Amygdala (tissue), 56 donors: Measurements from ENCODE around the gene ESR1.
"Not testable (repeated sequence)": the region's sequence is repeated elsewhere in the genome, so short reads cannot be mapped to it uniquely, and the experiment has no call there.

Experiments used
- DNase-seq, 56 donors: peaks; one replicate each; lab custom pipeline; 2025; lab: John Stamatoyannopoulos, UW

Gene ESR1

DNA sequence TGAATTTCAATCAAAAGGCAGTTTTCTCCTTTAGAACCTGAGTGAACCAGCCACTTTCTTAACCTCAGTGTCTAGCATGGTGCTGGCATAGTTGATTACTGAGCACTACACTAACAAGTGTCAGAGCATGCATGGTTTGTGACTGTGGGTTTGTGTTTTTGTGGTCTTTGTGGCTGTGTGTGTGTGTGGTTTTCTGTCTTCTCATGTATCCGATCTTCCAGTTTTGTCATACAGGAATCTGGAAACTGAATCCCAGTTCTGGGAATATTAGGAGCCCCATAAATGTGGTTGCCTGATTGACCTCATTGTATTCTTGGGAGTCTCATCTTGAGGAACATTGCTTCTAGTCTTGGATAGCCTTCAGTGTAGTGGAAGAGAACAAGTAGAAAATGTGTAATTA lies 73.7 kb downstream of the ESR1 start:
- no peak for DNase-seq

DNA sequence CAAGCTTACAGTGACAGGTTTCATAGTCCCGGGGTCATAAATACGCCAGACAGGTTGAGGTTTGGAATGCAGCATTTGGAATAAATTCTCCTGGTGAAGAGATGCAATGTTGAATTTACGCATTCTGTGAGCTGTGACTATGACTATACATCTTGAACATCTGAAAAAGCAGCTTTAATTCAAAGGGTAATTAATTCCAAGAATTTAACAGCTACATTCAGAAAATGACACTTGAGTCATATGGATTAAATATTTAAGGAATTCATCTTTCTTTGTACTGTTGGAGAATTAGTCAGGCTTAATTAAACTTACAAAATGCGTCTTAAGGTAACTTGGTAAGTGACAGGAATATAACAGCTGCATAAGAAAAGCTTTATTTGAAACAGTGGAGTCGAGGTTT lies 74.7 kb downstream of the ESR1 start:
- no peak for DNase-seq

DNA sequence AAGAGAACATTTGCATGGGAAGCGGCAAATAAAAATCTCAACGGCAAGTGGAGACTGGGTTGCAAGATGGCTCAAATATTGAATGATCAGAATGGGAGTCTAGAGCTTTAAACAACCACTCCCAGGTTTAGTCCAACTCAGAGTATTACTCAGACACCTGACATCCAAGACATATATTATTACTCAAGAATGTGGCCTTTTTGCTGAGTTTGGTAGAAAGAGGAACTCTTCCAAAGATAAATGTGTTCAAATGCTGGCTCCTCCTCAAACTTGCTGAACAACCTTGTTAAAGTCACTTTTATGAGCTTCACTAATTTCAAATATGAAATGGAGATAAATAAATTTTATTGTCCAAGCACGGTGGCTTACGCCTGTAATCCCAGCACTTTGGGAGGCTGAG lies 77.8 kb downstream of the ESR1 start:
- no peak for DNase-seq

DNA sequence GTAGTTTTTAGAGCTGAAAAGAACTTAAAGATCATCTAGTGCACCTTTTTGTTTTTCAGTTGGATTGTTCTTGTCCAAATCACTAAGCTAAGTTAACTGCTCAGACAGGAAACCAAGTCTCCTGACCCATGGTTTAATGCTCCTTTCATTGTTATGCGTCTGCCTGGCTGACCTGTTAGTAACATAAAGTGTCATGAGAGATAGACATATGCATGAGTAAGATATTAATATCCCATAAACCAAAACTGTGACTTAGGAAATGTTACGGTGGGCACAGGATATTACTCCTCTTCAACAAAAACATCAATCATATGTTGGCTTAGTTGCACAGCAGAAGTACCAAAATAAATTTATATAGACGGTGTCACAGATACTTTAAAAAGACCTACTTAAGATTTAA lies 84.0 kb downstream of the ESR1 start:
- DNase-seq: no peak

DNA sequence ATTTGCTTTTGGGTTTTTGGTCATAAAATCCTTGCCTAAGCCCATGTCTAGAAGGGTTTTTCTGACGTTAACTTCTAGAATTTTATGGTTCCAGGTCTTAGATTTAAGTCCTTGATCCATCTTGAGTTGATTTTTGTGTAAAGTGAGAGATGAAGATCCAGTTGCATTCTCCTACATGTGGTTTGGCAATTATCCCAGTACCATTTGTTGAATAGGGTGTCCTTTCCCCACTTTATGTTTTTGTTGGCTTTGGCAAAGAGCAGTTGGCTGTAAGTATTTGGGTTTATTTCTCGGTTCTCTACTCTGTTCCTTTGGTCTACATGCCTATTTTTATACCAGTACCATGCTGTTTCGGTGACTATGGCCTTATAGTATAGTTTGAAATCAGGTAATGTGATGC lies 86.9 kb downstream of the ESR1 start:
- not testable (repeated sequence) for DNase-seq

DNA sequence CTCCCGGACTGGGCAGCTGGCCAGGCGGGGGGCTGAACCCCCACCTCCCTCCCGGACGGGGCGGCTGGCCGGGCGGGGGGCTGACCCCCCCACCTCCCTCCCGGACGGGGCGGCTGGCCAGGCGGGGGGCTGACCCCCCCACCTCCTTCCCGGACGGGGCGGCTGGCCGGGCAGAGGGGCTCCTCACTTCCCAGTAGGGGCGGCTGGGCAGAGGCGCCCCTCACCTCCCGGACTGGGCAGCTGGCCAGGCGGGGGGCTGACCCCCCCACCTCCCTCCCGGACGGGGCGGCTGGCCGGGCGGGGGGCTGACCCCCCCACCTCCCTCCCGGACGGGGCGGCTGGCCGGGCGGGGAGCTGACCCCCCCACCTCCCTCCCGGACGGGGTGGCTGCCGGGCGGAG lies 91.7 kb downstream of the ESR1 start:
- DNase-seq: not testable (repeated sequence)

DNA sequence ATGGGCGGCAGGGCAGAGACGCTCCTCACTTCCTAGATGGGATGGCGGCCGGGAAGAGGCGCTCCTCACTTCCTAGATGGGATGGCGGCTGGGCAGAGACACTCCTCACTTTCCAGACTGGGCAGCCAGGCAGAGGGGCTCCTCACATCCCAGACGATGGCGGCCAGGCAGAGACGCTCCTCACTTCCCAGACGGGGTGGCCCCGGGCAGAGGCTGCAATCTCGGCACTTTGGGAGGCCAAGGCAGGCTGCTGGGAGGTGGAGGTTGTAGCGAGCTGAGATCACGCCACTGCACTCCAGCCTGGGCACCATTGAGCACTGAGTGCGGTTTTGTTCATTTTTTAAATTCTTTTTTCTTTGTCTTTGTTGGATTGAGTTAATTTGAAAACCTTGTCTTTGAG lies 92.3 kb downstream of the ESR1 start:
- DNase-seq: not testable (repeated sequence)

DNA sequence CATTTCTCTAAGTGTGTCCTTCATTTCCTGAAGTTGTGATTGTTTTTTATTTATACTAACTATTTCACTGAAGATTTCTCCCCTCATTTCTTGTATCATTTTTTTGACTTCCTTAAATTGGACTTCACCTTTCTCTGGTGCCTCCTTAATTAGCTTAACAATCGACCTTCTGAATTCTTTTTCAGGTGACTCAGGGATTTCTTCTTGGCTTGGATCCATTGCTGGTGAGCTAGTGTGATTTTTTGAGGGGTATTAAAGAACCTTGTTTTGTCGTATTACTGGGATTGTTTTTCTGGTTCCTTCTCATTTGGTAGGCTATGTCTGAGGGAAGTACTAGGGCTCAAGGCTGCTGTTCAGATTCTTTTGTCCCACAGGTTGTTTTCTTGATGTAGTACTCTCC lies 92.8 kb downstream of the ESR1 start:
- no peak for DNase-seq

DNA sequence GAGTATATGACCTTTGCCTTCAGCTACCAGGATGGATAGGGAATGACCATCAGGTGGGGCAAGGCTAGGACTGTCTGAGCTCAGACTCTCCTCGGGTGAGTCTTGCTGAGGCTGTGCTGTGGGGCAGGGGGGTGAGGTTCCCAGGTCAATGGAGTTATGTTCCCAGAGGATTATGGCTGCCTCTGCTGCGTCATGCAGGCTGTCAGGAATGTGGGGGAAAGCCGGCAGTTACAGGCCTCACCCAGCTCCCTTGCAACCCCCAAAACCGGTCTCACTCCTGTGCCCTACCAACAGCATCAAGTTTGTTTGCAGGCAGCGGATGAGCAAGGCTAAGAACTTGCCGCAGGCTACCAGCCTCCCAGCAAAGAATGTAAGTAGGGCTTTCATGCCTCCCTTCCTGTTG lies 93.5 kb downstream of the ESR1 start:
- no peak for DNase-seq

DNA sequence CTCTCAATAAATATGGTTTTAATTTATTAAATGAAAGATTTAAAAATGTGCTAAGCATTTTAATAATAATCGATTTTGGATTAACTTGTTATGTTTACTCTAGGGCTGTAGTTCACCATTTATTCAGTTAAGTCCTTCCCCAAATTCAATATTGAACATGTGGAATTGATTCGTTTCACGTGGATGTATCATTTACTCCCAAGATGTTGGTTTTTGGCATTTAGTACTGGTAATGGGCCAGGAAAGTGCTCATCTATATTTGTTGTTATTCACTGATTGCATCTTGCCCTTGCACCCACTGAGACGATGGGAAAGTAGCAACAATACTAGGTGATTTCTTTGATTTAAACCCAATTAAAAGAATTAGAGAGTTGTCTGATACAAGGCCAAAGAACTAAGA lies 97.1 kb downstream of the ESR1 start:
- DNase-seq: no peak

DNA sequence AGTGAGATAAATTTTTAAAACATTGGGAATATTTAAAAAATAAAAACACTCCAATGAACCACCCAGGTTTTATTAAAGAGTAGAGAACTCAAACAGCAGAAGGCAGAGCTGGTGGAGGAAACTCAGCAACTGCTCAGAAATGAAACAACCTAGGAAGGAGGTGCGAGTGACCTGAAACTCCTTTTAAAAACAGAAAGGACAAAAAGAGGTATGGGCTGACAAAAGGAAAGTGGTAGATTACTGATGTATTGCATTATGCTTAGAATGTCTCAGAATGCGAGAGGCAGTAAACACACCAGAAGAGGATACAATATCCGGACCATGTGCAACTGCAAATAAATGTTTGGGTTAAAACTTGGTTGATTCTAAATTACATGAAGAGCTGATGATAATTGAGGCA lies 97.6 kb downstream of the ESR1 start:
- no peak for DNase-seq

DNA sequence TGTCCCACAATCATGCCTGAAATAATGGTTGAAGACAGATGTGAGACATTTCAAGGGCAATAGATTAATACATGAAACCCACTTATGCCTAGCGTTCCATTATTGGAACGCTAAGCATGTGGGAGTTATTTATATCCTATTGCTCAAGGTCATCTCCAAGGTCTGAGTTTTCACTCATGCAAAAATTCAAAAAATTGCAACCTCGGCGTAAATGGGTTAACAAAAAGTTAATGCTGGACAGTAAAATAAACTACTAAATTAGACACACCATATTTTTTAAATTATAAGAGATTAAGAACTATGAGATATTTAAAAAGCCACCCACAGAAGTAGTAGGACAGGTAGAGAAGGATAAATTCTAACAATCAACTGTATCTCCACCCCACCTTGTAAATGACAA lies 98.4 kb downstream of the ESR1 start:
- no peak for DNase-seq

DNA sequence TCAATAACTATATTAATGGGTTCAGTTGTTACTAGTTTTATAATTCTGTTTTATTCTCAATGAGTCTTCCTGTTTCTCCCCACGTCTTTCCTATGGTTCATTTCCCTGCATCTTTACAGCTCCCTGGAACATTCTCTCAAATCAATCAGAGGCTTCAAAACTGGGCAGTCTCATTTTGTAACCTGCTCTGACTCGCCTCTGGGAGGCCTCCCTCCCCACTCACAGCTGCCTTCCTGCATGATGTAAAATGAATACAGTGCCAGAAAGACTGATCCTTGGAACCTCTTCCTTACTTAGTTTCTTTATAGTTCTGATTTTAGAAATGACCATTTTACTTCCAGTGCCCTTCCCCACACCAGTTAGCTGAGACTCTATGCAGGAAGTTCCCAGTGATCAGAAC lies 103.9 kb downstream of the ESR1 start:
- no peak for DNase-seq

DNA sequence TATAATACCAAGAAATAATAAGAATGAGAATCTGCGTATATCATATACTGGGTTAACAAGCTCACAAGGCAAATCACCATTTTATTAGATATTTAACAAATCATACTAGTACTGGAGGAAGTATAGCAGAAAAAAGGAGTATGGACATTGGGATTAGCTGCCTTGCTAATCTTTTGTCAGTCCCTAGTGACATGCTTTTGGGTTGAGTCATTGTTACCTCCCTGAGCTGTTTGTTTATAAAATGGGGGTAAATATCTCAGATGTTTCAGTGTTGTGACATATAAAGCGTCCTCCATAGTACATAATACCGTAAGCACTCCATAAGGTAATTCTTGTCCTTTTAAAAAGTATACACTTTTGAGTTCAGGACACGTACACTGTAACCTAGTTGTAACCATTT lies 107.0 kb downstream of the ESR1 start:
- no peak for DNase-seq

DNA sequence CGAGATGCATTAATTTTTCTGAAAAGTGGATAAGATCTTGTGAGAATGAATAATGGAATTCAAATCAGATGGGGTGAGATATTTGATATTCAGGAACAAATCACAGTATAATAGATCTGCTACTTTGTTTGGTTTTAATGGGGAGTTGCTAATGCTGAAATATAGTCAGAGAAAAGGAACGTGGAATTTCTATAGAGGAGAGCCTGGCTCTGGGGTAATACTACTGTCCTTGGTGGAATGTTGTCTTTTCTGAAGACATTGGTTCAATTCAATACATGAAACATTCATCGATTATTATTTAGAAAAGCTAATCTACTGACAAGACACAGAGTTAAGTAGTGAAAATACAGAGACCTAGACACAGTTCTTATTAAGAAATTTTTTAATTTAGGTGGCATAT lies 108.6 kb downstream of the ESR1 start:
- DNase-seq: no peak

DNA sequence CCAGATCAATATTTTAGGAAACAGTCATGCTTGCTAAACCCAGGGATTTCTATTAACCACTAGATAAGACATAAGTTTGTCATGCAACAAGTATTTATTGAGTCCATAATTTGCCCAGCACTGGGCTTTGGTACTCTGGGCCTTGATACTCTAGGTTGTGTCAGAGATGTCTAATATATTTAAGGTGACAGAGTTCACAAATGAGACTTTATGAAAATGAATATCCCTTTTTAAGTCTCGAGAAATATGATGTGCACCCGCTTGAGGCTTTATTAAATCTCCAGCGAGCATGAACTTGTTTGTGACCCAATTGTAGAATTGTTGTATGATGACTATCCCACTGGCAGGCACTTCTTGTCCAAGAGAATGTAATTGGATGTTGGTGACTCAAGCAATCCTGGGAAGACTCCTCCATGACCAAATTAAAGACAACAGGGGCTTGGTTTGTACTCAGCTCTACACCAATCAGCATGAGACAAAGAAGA lies 109.2 kb downstream of the ESR1 start:
- no peak for DNase-seq

DNA sequence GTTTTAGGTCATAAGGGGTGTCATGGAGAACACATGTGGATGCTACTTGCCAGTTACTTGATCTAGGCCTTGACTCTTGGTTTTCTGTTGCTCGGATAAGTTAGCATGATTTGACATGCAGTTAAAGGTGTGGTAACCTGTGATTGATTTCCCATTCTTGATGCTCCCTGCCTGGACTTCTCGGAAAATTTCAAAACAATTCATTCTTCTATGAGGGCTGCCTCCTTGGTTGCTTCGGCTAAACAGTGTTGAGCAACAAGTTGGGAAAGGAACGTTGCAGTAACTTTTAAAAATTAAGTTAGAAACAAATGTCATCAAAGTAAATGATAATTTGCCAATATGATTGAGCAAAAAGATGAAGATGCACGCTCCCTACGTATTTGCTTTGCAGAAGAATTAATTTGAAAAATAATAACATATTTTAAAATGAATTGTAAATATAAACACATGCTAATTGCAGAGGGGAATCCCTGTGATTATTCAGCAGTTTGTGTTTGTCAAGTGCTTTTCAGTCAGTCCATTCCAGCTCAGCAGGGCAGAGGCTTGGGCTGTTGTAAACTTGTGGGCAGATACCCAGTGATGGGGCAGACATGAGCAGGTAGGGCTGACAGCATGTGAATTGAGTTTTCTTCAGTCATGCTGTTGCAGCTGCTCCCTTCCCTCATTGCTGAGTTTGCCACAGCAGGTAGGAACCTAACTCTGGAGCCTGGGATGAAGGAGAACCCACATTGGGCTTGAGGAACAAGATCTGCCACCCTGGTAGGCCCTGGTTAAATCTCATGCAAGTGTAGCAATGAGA lies 110.2 kb downstream of the ESR1 start:
- DNase-seq: no peak

DNA sequence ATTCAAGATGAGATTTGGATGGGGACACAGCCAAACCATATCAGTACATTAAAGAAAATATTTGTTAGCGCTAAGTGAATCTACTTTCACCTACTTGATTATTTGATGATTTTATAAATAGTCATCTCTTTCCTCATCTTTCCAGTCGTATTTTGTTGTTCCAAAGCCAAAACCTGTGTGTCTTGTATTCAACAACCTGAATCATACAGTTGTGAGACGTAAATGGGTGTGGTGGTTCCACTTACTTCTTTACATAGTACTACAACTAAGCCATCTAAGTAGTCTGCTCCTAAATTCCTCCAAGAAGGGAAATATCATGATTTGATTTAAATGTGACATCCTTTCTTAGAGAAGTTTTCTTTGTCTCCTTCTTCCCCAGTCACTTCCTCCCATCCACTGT lies 132.8 kb downstream of the ESR1 start:
- DNase-seq: no peak

DNA sequence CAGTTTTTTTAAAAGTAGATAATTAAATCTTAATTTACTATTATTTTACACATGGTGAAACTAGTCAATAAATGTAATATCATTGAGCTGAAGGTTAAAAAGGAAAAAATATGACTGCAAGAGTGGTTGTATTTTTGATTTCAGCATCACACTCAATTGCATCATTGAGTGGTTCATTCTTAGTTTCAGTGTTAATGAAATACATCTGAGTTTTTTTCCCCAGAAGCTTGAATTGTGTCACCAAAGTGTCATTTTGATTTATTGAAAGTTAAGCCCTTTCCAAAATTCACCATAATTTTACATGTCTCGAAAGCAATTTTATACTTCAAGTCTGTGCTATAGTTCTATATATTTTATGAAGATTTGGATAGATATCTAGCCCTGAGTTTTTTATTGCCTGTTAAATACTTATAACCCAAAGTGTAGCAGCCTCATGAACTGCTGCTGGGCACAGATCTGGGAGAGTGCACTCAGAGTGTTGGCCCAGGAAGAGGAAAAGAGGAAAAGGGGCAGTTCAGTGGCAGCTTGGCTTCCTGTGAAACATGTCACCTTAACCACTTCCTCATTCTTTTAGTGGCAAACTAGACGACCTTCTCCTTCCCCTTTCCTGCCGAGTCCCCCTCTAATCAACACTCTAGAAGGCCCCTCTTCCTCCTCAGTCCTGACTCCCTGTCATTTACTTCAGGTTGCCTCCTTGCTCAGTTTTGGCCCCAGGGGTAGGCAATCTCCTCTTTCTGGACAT lies 140.7 kb downstream of the ESR1 start:
- peak in 2 of 56 donors; percentile 2 to 19 for DNase-seq

DNA sequence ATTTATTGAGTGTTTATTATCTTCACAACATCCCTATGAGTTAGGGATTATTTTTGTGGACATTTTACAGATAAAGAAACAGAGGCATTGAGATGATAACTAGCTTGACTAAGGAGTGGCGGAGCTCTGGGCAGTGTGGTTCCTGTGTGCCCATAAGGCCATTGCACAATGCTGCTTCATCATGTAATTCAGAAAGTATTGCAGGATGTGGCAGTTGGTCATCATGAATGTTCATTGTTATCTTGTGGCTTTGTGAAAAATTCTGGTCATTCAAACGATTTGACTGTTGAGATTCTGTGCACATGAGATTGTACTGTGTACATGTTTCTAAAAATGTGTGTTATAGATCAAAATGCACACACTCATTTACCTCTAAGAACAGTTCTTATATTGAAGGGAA lies 150.8 kb downstream of the ESR1 start:
- DNase-seq: no peak

DNA sequence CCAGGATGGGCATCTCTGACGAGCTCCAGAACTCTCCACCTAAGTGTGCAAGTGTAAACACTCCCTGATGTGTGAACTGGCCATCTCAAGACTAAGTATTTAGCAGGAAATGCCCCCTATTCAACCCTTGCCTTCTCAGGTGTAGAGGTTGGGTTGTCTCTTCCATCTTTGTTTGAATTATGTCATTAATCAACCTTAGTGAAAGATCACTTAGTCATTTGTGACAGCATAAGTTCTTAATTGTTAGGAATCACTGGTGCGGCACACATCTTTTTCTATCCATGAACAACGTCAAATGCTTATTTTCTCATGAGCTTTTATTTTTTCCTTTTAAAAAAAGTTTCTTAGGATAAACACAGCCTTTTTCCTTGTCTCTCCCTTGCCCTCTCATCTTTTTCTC lies 151.6 kb downstream of the ESR1 start:
- DNase-seq: no peak

DNA sequence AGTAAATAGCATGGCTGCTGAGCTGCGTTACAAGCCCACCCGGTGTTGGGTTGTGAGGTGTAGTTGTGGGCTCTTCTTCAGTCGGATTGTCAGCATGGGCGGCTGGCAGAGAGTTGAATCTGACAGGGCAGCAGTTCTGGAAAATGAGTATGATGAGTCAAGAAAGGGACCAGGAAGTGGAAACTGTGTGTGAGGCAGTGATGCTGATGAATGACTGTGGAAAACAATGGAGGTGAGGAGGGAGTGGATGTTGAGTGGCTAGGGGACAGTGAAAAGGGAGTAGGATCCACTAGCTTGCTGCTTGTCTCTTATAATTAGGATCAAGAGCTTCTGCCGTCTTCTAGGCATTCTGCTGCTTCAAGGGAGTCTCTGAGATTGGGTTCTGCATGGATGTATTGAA lies 154.3 kb downstream of the ESR1 start:
- no peak for DNase-seq
